ENCODE data around the gene ABCA5. TPM values are rescaled to one million over a fixed set of nuclear protein-coding genes. Genes with fewer than 3 reads are reported as not detected.
A peak's percentile ranks its signal among the peaks of the same experiment; 100 is the strongest.

Gene ABCA5
- total RNA-seq, 1 experiment from 2014 or later, result 4.5 TPM

DNA sequence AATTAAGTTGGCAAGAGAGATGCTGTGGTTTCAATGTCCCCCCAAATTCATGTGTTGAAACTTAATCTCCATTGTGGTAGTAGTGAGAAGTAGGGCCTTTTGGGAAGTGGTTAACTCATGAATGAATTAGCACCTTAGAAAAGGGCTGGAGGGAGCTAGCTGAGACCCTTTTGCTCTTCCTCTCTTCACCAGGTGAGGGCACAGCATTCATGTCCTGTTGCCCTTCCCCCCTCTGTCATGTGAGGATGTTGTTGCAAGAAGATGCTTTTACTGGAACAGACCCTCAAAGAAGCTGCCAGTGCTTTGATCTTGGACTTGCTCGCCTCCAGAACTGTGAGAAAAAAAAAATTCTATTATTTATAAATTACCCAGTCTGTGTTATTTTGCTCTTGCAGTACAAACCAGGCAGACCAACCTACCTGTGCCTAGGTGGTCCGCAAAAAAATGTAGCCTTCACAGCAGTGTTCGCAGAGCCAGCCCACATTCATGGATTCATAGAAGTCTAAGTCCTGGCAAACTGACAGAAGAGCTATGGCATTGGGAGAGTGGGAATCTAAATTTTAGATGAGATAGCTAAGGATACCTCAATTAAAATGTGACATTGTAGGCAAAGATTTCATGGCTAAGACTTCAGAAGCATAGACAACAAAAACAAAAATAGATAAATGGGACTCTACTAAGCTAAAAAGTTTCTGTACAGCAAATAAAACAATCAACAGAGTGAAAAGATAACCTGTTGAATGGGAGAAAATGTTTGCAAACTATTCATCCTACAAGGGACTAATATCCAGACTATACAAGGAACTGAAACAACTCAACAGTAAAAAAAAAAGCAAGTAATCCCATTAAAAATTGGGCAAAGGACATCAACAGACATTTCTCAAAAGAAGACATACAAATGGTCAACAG is 32.0 kb upstream of the ABCA5 start:
- peak; percentile 88 for DNase-seq
- Histone ChIP-seq H3K14ac (ENCODE audit: insufficient read depth, low read length) (no peak overlapping the region), H4K8ac (replicated peaks; ENCODE audit: insufficient read length, low read depth, low read length) (no peak overlapping the region), H2BK20ac (ENCODE audit: low read depth, low read length, poor library complexity, severe bottlenecking) (no peak overlapping the region), H3K18ac (ENCODE audit: insufficient read length, low read depth, low read length) (no peak overlapping the region), H3T11ph (ENCODE audit: low read length) (no peak overlapping the region), H3K27me3 (ENCODE audit: insufficient read depth, low read length) (no peaks in the 10 kb centered on the region), H3K4me2 (ENCODE audit: insufficient read depth, insufficient read length, low read length) (no peak overlapping the region), H4K5ac (ENCODE audit: insufficient read length, low read depth, low read length) (no peak overlapping the region), H2BK15ac (ENCODE audit: low read depth, low read length) (no peak overlapping the region), H4K91ac (ENCODE audit: insufficient read length, low read depth, low read length) (no peak overlapping the region), H3K4me1 (ENCODE audit: insufficient read depth, low read length) (no peaks in the 10 kb centered on the region), H2BK120ac (ENCODE audit: low read depth, low read length, poor library complexity, severe bottlenecking) (no peak overlapping the region), H3K79me1 (ENCODE audit: insufficient read depth, low read depth, low read length, poor library complexity, severe bottlenecking) (no peaks in the 10 kb centered on the region), H2AK5ac (ENCODE audit: insufficient read length, low read length) (no peak overlapping the region), H3K23ac (ENCODE audit: insufficient read length, low read depth, low read length) (no peak overlapping the region), H3K9me3 (ENCODE audit: control insufficient read depth, low read depth, low read length) (no peaks in the 10 kb centered on the region), H2BK5ac (ENCODE audit: insufficient read length, low read length) (no peak overlapping the region), H4K20me1 (ENCODE audit: control insufficient read depth, insufficient read depth, insufficient read length) (no peaks in the 10 kb centered on the region), H2AFZ (ENCODE audit: low read length) (no peak overlapping the region), H3K56ac (ENCODE audit: insufficient read length, low read depth, low read length) (no peak overlapping the region), H3K27ac (ENCODE audit: insufficient read length, low read depth, low read length) (no peak overlapping the region), H3K79me2 (ENCODE audit: insufficient read depth, low read length) (no peaks in the 10 kb centered on the region), H3K9ac (ENCODE audit: extremely low read depth, insufficient read length, low read length) (no peak overlapping the region), H3K23me2 (ENCODE audit: insufficient read length, low read depth, low read length, poor library complexity, severe bottlenecking) (no peaks in the 10 kb centered on the region), H2BK12ac (ENCODE audit: insufficient read length, low read depth, low read length) (no peak overlapping the region), H3K4ac (ENCODE audit: low read depth, low read length) (no peak overlapping the region)
- Mint-ChIP-seq H3K9me3 (no peaks in the 10 kb centered on the region), H3K27ac (no peak overlapping the region; a peak in 2 of 7 replicates), H3K4me1 (peaks cover 11 to 13% of the 10 kb centered on the region in 2 experiments), H3K27me3 (ENCODE audit: low read depth) (no peaks in the 10 kb centered on the region), H3K4me3 (no peak overlapping the region), H3K36me3 (ENCODE audit: insufficient read depth in 1 of 3, low read depth in 3 of 3) (no peaks in the 10 kb centered on the region)
- no CpG with 5 or more reads among the region's 3 CpGs for WGBS (ENCODE audit: extremely low coverage, insufficient read length, low lambda C conversion rate)
- TF ChIP-seq, protein P1, sequence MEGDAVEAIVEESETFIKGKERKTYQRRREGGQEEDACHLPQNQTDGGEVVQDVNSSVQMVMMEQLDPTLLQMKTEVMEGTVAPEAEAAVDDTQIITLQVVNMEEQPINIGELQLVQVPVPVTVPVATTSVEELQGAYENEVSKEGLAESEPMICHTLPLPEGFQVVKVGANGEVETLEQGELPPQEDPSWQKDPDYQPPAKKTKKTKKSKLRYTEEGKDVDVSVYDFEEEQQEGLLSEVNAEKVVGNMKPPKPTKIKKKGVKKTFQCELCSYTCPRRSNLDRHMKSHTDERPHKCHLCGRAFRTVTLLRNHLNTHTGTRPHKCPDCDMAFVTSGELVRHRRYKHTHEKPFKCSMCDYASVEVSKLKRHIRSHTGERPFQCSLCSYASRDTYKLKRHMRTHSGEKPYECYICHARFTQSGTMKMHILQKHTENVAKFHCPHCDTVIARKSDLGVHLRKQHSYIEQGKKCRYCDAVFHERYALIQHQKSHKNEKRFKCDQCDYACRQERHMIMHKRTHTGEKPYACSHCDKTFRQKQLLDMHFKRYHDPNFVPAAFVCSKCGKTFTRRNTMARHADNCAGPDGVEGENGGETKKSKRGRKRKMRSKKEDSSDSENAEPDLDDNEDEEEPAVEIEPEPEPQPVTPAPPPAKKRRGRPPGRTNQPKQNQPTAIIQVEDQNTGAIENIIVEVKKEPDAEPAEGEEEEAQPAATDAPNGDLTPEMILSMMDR (conservative IDR thresholded peaks at IDR 0.05), result peak; percentile 71

Measured in H9 (cell line).